HepG2 (cell line): ENCODE results near the gene GTF2B. TPM values are rescaled to one million over a fixed set of nuclear protein-coding genes. Genes with fewer than 3 reads are reported as not detected.

ENCODE experiments used
- IRF2 ChIP-seq: IDR thresholded peaks from 2 replicates; pipeline ENCODE4 v1.6.1; 2018; ENCODE audit warnings: missing genetic modification reagents, missing compliant biosample characterization
- NCOR1 ChIP-seq: fragments of 200-600 bp; sonication (generic); IDR thresholded peaks from 2 replicates; pipeline ENCODE4 v1.7.0; 2017; ENCODE audit warnings: antibody characterized with exemption, low read length, borderline replicate concordance
- NR0B2 ChIP-seq: sonication (generic); formaldehyde crosslinking; IDR thresholded peaks from 2 replicates; pipeline ENCODE4 v1.4.0; 2020; ENCODE audit warnings: mild to moderate bottlenecking, missing genetic modification reagents
- NR2F1 ChIP-seq, 2 experiments: fragments of 450-650 bp in 1 of 2; formaldehyde crosslinking in 1 of 2; IDR thresholded peaks; 2 replicates each; pipeline versions ENCODE4 v1.5.0 to v1.6.1; 2016 to 2020; ENCODE audit warnings: mild to moderate bottlenecking in 1 of 2, missing compliant biosample characterization in 1 of 2, missing genetic modification reagents in 1 of 2, moderate library complexity in 1 of 2
- POLR2AphosphoS5 ChIP-seq: IDR thresholded peaks from 2 replicates; pipeline ENCODE4 v1.6.1; 2012; ENCODE audit warnings: low read depth, low read length
- RBFOX2 ChIP-seq: fragments of 200-400 bp; formaldehyde crosslinking; IDR thresholded peaks from 2 replicates; pipeline ENCODE4 v1.6.1; 2017; ENCODE audit warnings: low read depth, mild to moderate bottlenecking, low read length
- RFXAP ChIP-seq: sonication (generic); formaldehyde crosslinking; IDR thresholded peaks from 2 replicates; pipeline ENCODE4 v1.4.0; 2020; ENCODE audit warnings: missing genetic modification reagents, borderline replicate concordance
- TOPORS ChIP-seq: sonication (generic); formaldehyde crosslinking; IDR thresholded peaks from 2 replicates; pipeline ENCODE4 v1.8.0; 2023; ENCODE audit warnings: mild to moderate bottlenecking, missing genetic modification reagents
- ZBTB39 ChIP-seq: sonication (generic); formaldehyde crosslinking; IDR thresholded peaks from 2 replicates; pipeline ENCODE4 v1.5.0; 2020; ENCODE audit warnings: missing genetic modification reagents
- ZMYM2 ChIP-seq: sonication (generic); formaldehyde crosslinking; IDR thresholded peaks from 2 replicates; pipeline ENCODE4 v1.8.0; 2022; ENCODE audit warnings: mild to moderate bottlenecking, missing genetic modification reagents
- ZNF142 ChIP-seq: sonication (generic); formaldehyde crosslinking; IDR thresholded peaks from 2 replicates; pipeline ENCODE4 v1.4.0; 2020; ENCODE audit warnings: missing genetic modification reagents
- ZNF513 ChIP-seq: sonication (generic); formaldehyde crosslinking; conservative IDR thresholded peaks from 2 replicates; pipeline ENCODE4 v1.5.0; 2020; ENCODE audit warnings: missing genetic modification reagents
- ZNF567 ChIP-seq: sonication (generic); formaldehyde crosslinking; IDR thresholded peaks from 2 replicates; pipeline ENCODE4 v1.8.1; 2023; ENCODE audit warnings: mild to moderate bottlenecking, missing genetic modification reagents, borderline replicate concordance
- ZNF570 ChIP-seq: sonication (generic); formaldehyde crosslinking; IDR thresholded peaks from 2 replicates; pipeline ENCODE4 v1.4.0; 2020; ENCODE audit warnings: mild to moderate bottlenecking, missing genetic modification reagents, borderline replicate concordance
- ZNF629 ChIP-seq: sonication (generic); formaldehyde crosslinking; conservative IDR thresholded peaks from 2 replicates; pipeline ENCODE4 v1.5.0; 2020; ENCODE audit warnings: missing genetic modification reagents
- ZNF75D ChIP-seq: sonication (generic); formaldehyde crosslinking; IDR thresholded peaks from 2 replicates; pipeline ENCODE4 v1.8.1; 2023; ENCODE audit warnings: missing genetic modification reagents, mild to moderate bottlenecking, borderline replicate concordance
- ZNF883 ChIP-seq: sonication (generic); formaldehyde crosslinking; IDR thresholded peaks from 2 replicates; pipeline ENCODE4 v1.5.1; 2020; ENCODE audit warnings: mild to moderate bottlenecking, missing genetic modification reagents; ENCODE audit errors: not compliant biosample characterization
- polyA plus RNA-seq, 8 experiments: library from polyadenylated mRNA; depleted of rRNA in 3 of 8; stranded (reverse) in 7 of 8; unstranded in 1 of 8; fragments of >200 nt; fragmentation: Illumina TruSeq in 4 of 8; extraction: Trizol in 4 of 8; gene quantifications; 2 replicates each; pipeline versions ENCODE4 v1.2.1 to v1.2.3, GENCODE V29; 2011 to 2016; ENCODE audit warnings: low read depth in 4 of 8, missing spikeins in 1 of 8, mixed read lengths in 1 of 8; ENCODE audit not compliant: insufficient read depth in 1 of 8
- total RNA-seq, 5 experiments: library from RNA; depleted of rRNA; stranded (reverse); fragments of >200 nt; fragmentation: Illumina TruSeq; extraction: Trizol; gene quantifications; 2 replicates each; pipeline ENCODE4 v1.2.3, GENCODE V29; 2016; ENCODE audit warnings: low read depth in 1 of 5

GTF2B gene
- total and polyA plus RNA-seq, 2 of the 13 experiments (the other 11 are each of a cell fraction or from before 2014, with no cell fraction given) = 31.5 to 43.4 TPM

- TF ChIP-seq ZNF142 (CRISPR knock-in tag) (no peak), RBFOX2 (no peak), ZNF567 (CRISPR knock-in tag) (no peak), ZNF883 (CRISPR knock-in tag) (no peak), RFXAP (CRISPR knock-in tag) (0 out of 2 replicates have a peak, but pooled peaks have one; percentile 37), NR2F1 (CRISPR knock-in tag; IDR thresholded peaks at IDR 0.05) (peak in 1 of 2 experiments; percentile 31; a peak in 1 of 4 replicates), ZMYM2 (CRISPR knock-in tag) (peak; percentile 54; the same call in 1 of the 2 replicates), ZNF75D (CRISPR knock-in tag) (no peak), POLR2AphosphoS5 (no peak), NR0B2 (no peak), ZNF629 (CRISPR knock-in tag) (0 out of 2 replicates have a peak, but pooled peaks have one; percentile 41), TOPORS (no peak), ZNF570 (no peak), NCOR1 (peak; percentile 44; the same call in 1 of the 2 replicates), IRF2 (peak; percentile 60; the same call in 1 of the 2 replicates), ZNF513 (CRISPR knock-in tag) (no peak), ZBTB39 (CRISPR knock-in tag) (peak; percentile 89)
Observed at GRCh38 chr1:88935522-88936222, 44.3 kb upstream of the GTF2B start (continued).
